H1 (cell line): ENCODE measurements around the gene NPIPA5. TPM values are rescaled to one million over a fixed set of nuclear protein-coding genes. Genes with fewer than 3 reads are reported as not detected.

ENCODE experiments used
- CTCF ChIA-PET: fragments of 300-600 bp; sonication (Branson Sonifier 250); formaldehyde crosslinking; loops from one replicate; lab custom pipeline; 2021; ENCODE audit not compliant: partially characterized antibody; lab: Charles Lee
- POLR2A ChIA-PET: fragments of 300-600 bp; sonication (Branson Sonifier 250); formaldehyde crosslinking; loops from one replicate; lab custom pipeline; 2021; ENCODE audit warnings: inconsistent platforms; ENCODE audit not compliant: partially characterized antibody; lab: Charles Lee
- DNase-seq, 2 experiments: peaks; one replicate each; pipeline versions ENCODE4 v3.0.0 to v3.0.0-alpha.2; 2010 to 2022; ENCODE audit warnings: low spot score in 2 of 2, low read depth in 1 of 2, mixed read lengths in 1 of 2
- FAIRE-seq: peaks from 2 replicates; lab custom pipeline; 2011; peaks lifted over from hg19 to GRCh38; lab: Jason Lieb, UNC
- H2AFZ ChIP-seq: 2 replicates; pipeline ENCODE4 v1.8.1; 2012; ENCODE audit warnings: low read length, inconsistent platforms
- H2AK5ac ChIP-seq: 2 replicates; pipeline ENCODE4 v1.6.1; 2013; ENCODE audit warnings: low read depth, low read length
- H2BK120ac ChIP-seq: replicated peaks from 2 replicates; pipeline ENCODE3; 2013; ENCODE audit warnings: low read depth, low read length, inconsistent platforms
- H2BK12ac ChIP-seq: 2 replicates; pipeline ENCODE4 v1.6.1; 2013; ENCODE audit warnings: low read depth, low read length
- H2BK15ac ChIP-seq: 2 replicates; pipeline ENCODE4 v1.6.1; 2013; ENCODE audit warnings: low read length
- H2BK20ac ChIP-seq: 2 replicates; pipeline ENCODE4 v1.6.1; 2013; ENCODE audit warnings: low read length
- H2BK5ac ChIP-seq: 2 replicates; pipeline ENCODE4 v1.6.1; 2013; ENCODE audit warnings: low read depth, low read length
- H3K14ac ChIP-seq: 2 replicates; pipeline ENCODE4 v1.6.1; 2013; ENCODE audit warnings: inconsistent platforms; ENCODE audit not compliant: insufficient read length
- H3K18ac ChIP-seq: 2 replicates; pipeline ENCODE4 v1.6.1; 2013; ENCODE audit warnings: low read length; ENCODE audit errors: extremely low read depth
- H3K23ac ChIP-seq: 2 replicates; pipeline ENCODE4 v1.6.1; 2013; ENCODE audit warnings: inconsistent platforms; ENCODE audit not compliant: insufficient read length
- H3K23me2 ChIP-seq: 2 replicates; pipeline ENCODE4 v1.6.1; 2013; ENCODE audit warnings: low read depth, low read length
- H3K27ac ChIP-seq: 2 replicates; pipeline ENCODE4 v1.6.1; 2011; ENCODE audit warnings: low read depth, low read length, inconsistent platforms
- H3K27me3 ChIP-seq, 4 experiments: replicated peaks in 1 of 4; 1 replicate in 1 of 4; 2 replicates in 3 of 4; pipeline versions ENCODE4 v1.6.1 to v1.8.1; 2011 to 2013; ENCODE audit warnings: low read length in 3 of 4, mild to moderate bottlenecking in 3 of 4, inconsistent platforms in 2 of 4, mixed read lengths in 2 of 4, moderate library complexity in 1 of 4; ENCODE audit not compliant: control insufficient read depth in 3 of 4, insufficient read depth in 3 of 4; ENCODE audit errors: extremely low read depth in 1 of 4
- H3K36me3 ChIP-seq, 4 experiments: 2 replicates each; pipeline versions ENCODE4 v1.6.1 to v1.8.1; 2011 to 2013; ENCODE audit warnings: mild to moderate bottlenecking in 4 of 4, low read length in 3 of 4, moderate library complexity in 2 of 4, control low read depth in 1 of 4, inconsistent platforms in 1 of 4; ENCODE audit not compliant: insufficient read depth in 4 of 4, control insufficient read depth in 2 of 4
- H3K4ac ChIP-seq: replicated peaks from 2 replicates; pipeline ENCODE3; 2013; ENCODE audit warnings: low read length, low read depth, mixed read lengths, inconsistent platforms; ENCODE audit not compliant: insufficient read length
- H3K4me1 ChIP-seq, 4 experiments: replicated peaks in 1 of 4; 1 replicate in 1 of 4; 2 replicates in 3 of 4; pipeline versions ENCODE4 v1.6.1 to v1.8.1; 2011 to 2013; ENCODE audit warnings: low read length in 3 of 4, inconsistent platforms in 2 of 4, mixed read lengths in 1 of 4; ENCODE audit not compliant: insufficient read depth in 4 of 4, control insufficient read depth in 3 of 4
- H3K4me2 ChIP-seq, 2 experiments: 2 replicates each; pipeline versions ENCODE4 v1.6.1 to v1.8.1; 2011 to 2013; ENCODE audit warnings: low read depth in 2 of 2, low read length in 2 of 2, control low read depth in 1 of 2, inconsistent platforms in 1 of 2, mild to moderate bottlenecking in 1 of 2; ENCODE audit not compliant: insufficient read depth in 1 of 2
- H3K4me3 ChIP-seq, 4 experiments: fragments of 200-600, 300-600 bp in 1 of 4; sonication (generic), shearing (Covaris generic), sonication (Bioruptor Twin) in 1 of 4; 2 replicates each; pipeline versions ENCODE4 v1.5.1 to v1.8.1; 2011 to 2016; ENCODE audit warnings: low read length in 4 of 4, low read depth in 3 of 4, control low read depth in 2 of 4, inconsistent platforms in 2 of 4, mild to moderate bottlenecking in 2 of 4, mixed read lengths in 1 of 4, moderate library complexity in 1 of 4; ENCODE audit not compliant: insufficient read depth in 2 of 4; ENCODE audit errors: extremely low read depth in 1 of 4
- H3K56ac ChIP-seq: replicated peaks from 2 replicates; pipeline ENCODE3; 2013; ENCODE audit warnings: low read depth, mild to moderate bottlenecking, mixed read lengths, low read length, inconsistent platforms; ENCODE audit not compliant: insufficient read length
- H3K79me1 ChIP-seq: 2 replicates; pipeline ENCODE4 v1.6.1; 2013; ENCODE audit warnings: low read depth, low read length, control low read depth
- H3K79me2 ChIP-seq, 2 experiments: 2 replicates each; pipeline versions ENCODE4 v1.6.1 to v1.8.1; 2012 to 2013; ENCODE audit warnings: low read length in 2 of 2, mild to moderate bottlenecking in 2 of 2, inconsistent platforms in 1 of 2; ENCODE audit not compliant: insufficient read depth in 2 of 2, control insufficient read depth in 1 of 2
- H3K9ac ChIP-seq, 4 experiments: replicated peaks in 1 of 4; 1 replicate in 1 of 4; 2 replicates in 3 of 4; pipeline versions ENCODE4 v1.6.1 to v1.8.1; 2011 to 2013; ENCODE audit warnings: low read depth in 3 of 4, low read length in 3 of 4, control low read depth in 2 of 4, mild to moderate bottlenecking in 2 of 4, moderate library complexity in 2 of 4, inconsistent platforms in 1 of 4; ENCODE audit errors: extremely low read depth in 1 of 4
- H3K9me3 ChIP-seq, 2 experiments: 2 replicates each; pipeline versions ENCODE4 v1.6.1 to v1.8.1; 2012 to 2013; ENCODE audit warnings: mild to moderate bottlenecking in 2 of 2, moderate library complexity in 2 of 2, control low read depth in 1 of 2, inconsistent platforms in 1 of 2, low read depth in 1 of 2, low read length in 1 of 2, mixed read lengths in 1 of 2; ENCODE audit not compliant: insufficient read depth in 2 of 2
- H4K20me1 ChIP-seq, 2 experiments: replicated peaks in 1 of 2; 2 replicates each; pipeline versions ENCODE3 to v1.8.1; 2011 to 2013; ENCODE audit warnings: inconsistent platforms in 2 of 2, low read length in 2 of 2, mild to moderate bottlenecking in 1 of 2; ENCODE audit not compliant: insufficient read depth in 2 of 2, control insufficient read depth in 1 of 2
- H4K5ac ChIP-seq: 2 replicates; pipeline ENCODE4 v1.6.1; 2013; ENCODE audit warnings: low read length, low read depth, mixed read lengths, inconsistent platforms; ENCODE audit not compliant: insufficient read length
- H4K8ac ChIP-seq: 2 replicates; pipeline ENCODE4 v1.8.0; 2013; ENCODE audit warnings: mild to moderate bottlenecking, moderate library complexity, low read length, inconsistent platforms; ENCODE audit not compliant: insufficient read depth; ENCODE audit errors: extremely low read depth
- H4K91ac ChIP-seq: replicated peaks from 2 replicates; pipeline ENCODE3; 2013; ENCODE audit warnings: low read length, mixed read lengths, inconsistent platforms; ENCODE audit not compliant: insufficient read length
- JUND ChIP-seq: IDR thresholded peaks from 2 replicates; pipeline ENCODE4 v1.6.1; 2011; ENCODE audit warnings: mild to moderate bottlenecking, improper control_type of control experiment, low read length
- NANOG ChIP-seq: IDR thresholded peaks from 2 replicates; pipeline ENCODE4 v1.6.1; 2011; ENCODE audit warnings: low read length, low read depth, mild to moderate bottlenecking, inconsistent platforms; ENCODE audit not compliant: insufficient read depth, poor library complexity, severe bottlenecking
- SUZ12 ChIP-seq: fragments of 200-600 bp; sonication (generic); IDR thresholded peaks from 2 replicates; pipeline ENCODE4 v1.6.1; 2012; ENCODE audit warnings: mild to moderate bottlenecking, inconsistent platforms, low read length, moderate library complexity, mixed read lengths
- YY1 ChIP-seq: IDR thresholded peaks from 2 replicates; pipeline ENCODE4 v1.6.1; 2011; ENCODE audit warnings: low read depth, mild to moderate bottlenecking, low read length
- WGBS, 2 experiments: shearing (Covaris generic) in 1 of 2; methylation state at CpG; one replicate each; pipeline versions ENCODE4 v1.1.6 to v1.1.7; 2013 to 2015; ENCODE audit warnings: low lambda C conversion rate in 2 of 2, mixed read lengths in 2 of 2, inconsistent platforms in 1 of 2, low coverage in 1 of 2, missing lambda C conversion rate in 1 of 2; ENCODE audit not compliant: insufficient replicate concordance in 2 of 2, insufficient coverage in 1 of 2, insufficient read length in 1 of 2; ENCODE audit errors: extremely low coverage in 1 of 2, missing lambda C conversion rate in 1 of 2; 5-methylcytosine and 5-hydroxymethylcytosine counted together
- polyA plus RNA-seq, 7 experiments: library from polyadenylated mRNA; depleted of rRNA in 3 of 7; stranded (reverse) in 5 of 7; unstranded in 2 of 7; fragments of >200 nt in 5 of 7; fragments of 200-250 nt in 2 of 7; gene quantifications; 1 replicate in 5 of 7; 2 replicates in 1 of 7; 4 replicates in 1 of 7; pipeline versions ENCODE4 v1.2.1 to v1.2.3, GENCODE V29; 2011 to 2013; ENCODE audit warnings: missing spikeins in 2 of 7, mixed read lengths in 2 of 7
- total RNA-seq: library from RNA; stranded (reverse); fragmentation: NEBNext Ultra II Directional; extraction: Animal tissue kit (Norgen Biotek cat#: 25700); gene quantifications from 2 replicates; pipeline ENCODE4 v1.2.1, GENCODE V29; 2021
- TF ChIP-seq, protein P1 (sequence below): IDR thresholded peaks from 2 replicates; pipeline ENCODE4 v1.6.1; 2011; ENCODE audit warnings: low read depth, mild to moderate bottlenecking, low read length; ENCODE audit not compliant: insufficient read depth

NPIPA5 gene
- total and polyA plus RNA-seq, 2 of the 8 experiments (the other 6 are each of a cell fraction or from before 2014, with no cell fraction given), result 0.61 to 4.1 TPM

DNA sequence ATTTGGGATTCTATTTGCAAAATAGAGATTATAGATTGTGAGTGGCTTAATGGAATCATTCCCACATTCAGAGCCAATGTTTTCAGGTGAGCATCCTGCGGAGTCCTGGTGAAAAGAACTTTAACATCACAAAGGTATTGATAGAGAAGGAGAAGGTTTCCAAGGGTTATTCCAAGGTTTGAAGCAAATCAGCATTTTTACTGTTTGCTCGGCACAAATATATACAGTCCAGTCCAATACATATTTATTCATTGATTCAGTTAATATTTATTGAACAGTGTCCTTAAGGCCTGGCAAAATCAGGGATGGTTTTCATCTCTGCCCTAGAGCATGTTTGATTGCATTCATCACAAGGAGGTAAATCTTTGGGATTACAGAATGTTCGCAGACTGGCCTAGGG, 23.9 kb upstream of the NPIPA5 start:
- peaks cover 0 to 2% of the 10 kb centered on the region in 2 experiments for H4K20me1 ChIP-seq
- no peak overlapping the region for H3K4me3 ChIP-seq
- no peak overlapping the region for H2BK12ac ChIP-seq
- FAIRE-seq, result no peak
- no peak overlapping the region for H2BK5ac ChIP-seq
- no peak overlapping the region for H3K4me2 ChIP-seq
- TF ChIP-seq, protein P1, sequence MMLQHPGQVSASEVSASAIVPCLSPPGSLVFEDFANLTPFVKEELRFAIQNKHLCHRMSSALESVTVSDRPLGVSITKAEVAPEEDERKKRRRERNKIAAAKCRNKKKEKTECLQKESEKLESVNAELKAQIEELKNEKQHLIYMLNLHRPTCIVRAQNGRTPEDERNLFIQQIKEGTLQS, result no peak
- TF ChIP-seq SUZ12, result no peak
- TF ChIP-seq NANOG, result no peak
- no peak for TF ChIP-seq YY1
- TF ChIP-seq JUND, result no peak
- TF ChIP-seq, all 59 proteins: peak for 0
- Histone ChIP-seq H3K9ac (no peak overlapping the region), H3K79me2 (no peaks in the 10 kb centered on the region), H3K23me2 (no peaks in the 10 kb centered on the region), H3K56ac (no peak overlapping the region), H3K18ac (no peak overlapping the region; the same call in 1 of the 2 replicates), H2AFZ (no peak overlapping the region), H3K4ac (no peak overlapping the region), H2AK5ac (no peak overlapping the region), H2BK120ac (no peak overlapping the region), H4K5ac (no peak overlapping the region), H3K79me1 (no peaks in the 10 kb centered on the region), H2BK20ac (0 out of 2 replicates have a peak overlapping the region, but pooled peaks have one; percentile 48), H4K91ac (no peak overlapping the region), H3K23ac (no peak overlapping the region), H3K14ac (no peak overlapping the region), H3K27ac (no peak overlapping the region), H4K8ac (no peak overlapping the region), H3K4me1 (peaks cover 0 to 14% (median 3%) of the 10 kb centered on the region in 4 experiments; a peak in 3 of 7 replicates), H3K9me3 (no peaks in the 10 kb centered on the region), H3K36me3 (no peaks in the 10 kb centered on the region), H3K27me3 (no peaks in the 10 kb centered on the region), H2BK15ac (no peak overlapping the region)
- ChIA-PET CTCF (no interaction called here), POLR2A (no interaction called here)
- DNase-seq, result no peak
- WGBS, 2 experiments, result 81% methylated on average over 3 of the region's 3 CpGs; no CpG with 5 or more reads in 1 of the 2 experiments
